ENCODE results near the gene ANKRD34B. TPM values are rescaled to one million over a fixed set of nuclear protein-coding genes. Genes with fewer than 3 reads are reported as not detected.

ANKRD34B gene
- total and polyA plus RNA-seq, 12 donors = 0.04 to 0.08 TPM; not detected in 10

DNA sequence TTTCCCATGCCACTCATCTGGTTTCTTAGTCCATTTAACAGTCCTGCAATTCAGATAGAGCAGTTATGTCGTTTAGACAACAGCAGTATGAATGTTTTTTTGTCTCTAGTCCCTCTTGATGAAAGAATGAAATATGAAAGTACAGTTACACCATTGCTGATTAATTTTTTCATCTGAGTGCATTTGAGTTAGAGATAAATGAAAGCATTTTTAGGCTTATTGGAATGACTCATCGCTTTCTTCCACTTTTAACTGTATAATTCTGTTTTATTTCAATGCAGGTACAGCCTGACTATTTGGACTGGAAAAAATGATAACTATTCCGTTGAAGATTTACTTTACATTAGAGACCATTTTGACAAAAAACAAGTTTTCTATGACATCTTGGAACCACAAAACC lies 28.7 kb downstream of the ANKRD34B start:
- H3K36me3 ChIP-seq (replicated peaks in 1 of 2) = no peaks in the 10 kb centered on the region
- no peak overlapping the region for H3K4me3 ChIP-seq
- no peak for TF ChIP-seq POLR2A (IDR thresholded peaks at IDR 0.05)
- TF ChIP-seq, protein P1, sequence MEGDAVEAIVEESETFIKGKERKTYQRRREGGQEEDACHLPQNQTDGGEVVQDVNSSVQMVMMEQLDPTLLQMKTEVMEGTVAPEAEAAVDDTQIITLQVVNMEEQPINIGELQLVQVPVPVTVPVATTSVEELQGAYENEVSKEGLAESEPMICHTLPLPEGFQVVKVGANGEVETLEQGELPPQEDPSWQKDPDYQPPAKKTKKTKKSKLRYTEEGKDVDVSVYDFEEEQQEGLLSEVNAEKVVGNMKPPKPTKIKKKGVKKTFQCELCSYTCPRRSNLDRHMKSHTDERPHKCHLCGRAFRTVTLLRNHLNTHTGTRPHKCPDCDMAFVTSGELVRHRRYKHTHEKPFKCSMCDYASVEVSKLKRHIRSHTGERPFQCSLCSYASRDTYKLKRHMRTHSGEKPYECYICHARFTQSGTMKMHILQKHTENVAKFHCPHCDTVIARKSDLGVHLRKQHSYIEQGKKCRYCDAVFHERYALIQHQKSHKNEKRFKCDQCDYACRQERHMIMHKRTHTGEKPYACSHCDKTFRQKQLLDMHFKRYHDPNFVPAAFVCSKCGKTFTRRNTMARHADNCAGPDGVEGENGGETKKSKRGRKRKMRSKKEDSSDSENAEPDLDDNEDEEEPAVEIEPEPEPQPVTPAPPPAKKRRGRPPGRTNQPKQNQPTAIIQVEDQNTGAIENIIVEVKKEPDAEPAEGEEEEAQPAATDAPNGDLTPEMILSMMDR (IDR thresholded peaks at IDR 0.05) = no peak
- no peaks in the 10 kb centered on the region for H3K27me3 ChIP-seq
- no peaks in the 10 kb centered on the region for H3K4me1 ChIP-seq (replicated peaks in 1 of 2)
- intact Hi-C loops (cut with DNase I) = no loop called here
- 67 to 75% (median 71%) methylated on average over 3 of the region's 3 CpGs for WGBS, 4 donors
- no peaks in the 10 kb centered on the region for H3K9me3 ChIP-seq (replicated peaks in 1 of 3)
- H3K27ac ChIP-seq = no peak overlapping the region
- no peak for DNase-seq

DNA sequence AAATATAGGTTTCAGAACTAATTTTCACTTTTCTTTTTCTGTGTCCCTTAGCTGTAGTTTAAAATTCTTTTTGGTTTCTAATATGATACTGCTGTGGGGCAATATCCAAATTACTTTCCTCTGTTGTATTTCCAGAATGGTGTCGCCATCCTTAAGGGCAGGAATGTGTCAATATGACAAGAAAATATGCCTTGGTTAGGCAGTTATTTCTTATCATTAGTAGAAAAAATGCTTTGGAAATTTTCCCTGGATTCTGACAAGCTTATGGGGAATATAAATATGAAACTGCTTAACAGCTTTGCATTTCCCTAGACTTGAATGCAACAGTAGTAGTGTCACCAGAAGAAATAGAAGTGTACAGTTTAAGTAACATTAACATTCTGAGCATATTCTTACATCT lies 29.4 kb downstream of the ANKRD34B start:
- no peak for TF ChIP-seq POLR2A (IDR thresholded peaks at IDR 0.05)
- TF ChIP-seq, protein P1 (IDR thresholded peaks at IDR 0.05) = no peak
- WGBS, 4 donors = 88 to 92% (median 90%) methylated on average over 1 of the region's 1 CpG
- H3K27ac ChIP-seq = no peak overlapping the region
- no peaks in the 10 kb centered on the region for H3K9me3 ChIP-seq (replicated peaks in 1 of 3)
- H3K4me1 ChIP-seq (replicated peaks in 1 of 2) = no peaks in the 10 kb centered on the region
- no peak overlapping the region for H3K4me3 ChIP-seq
- DNase-seq = no peak
- H3K36me3 ChIP-seq (replicated peaks in 1 of 2) = no peaks in the 10 kb centered on the region
- H3K27me3 ChIP-seq = no peaks in the 10 kb centered on the region
- intact Hi-C loops (cut with DNase I) = no loop called here

DNA sequence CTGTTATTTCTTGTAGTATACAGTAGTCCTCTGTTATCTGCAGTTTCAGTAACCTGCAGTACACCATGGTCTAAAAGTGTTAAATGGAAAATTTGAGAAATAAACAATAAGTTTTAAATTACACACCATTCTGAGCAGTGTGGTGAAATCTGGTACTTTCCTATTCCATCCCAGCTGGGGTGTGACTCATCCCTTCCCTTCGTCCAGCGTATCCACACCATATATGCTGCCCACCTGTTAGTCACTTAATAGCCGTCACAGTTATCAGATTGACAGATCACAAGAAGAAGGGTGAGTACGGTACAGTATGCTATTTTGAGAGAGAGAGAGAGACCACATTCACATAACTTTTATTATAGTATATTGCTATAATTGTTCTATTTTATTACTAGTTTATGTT lies 53.3 kb downstream of the ANKRD34B start:
- H3K36me3 ChIP-seq (replicated peaks in 1 of 2) = no peaks in the 10 kb centered on the region
- TF ChIP-seq POLR2A (IDR thresholded peaks at IDR 0.05) = no peak
- TF ChIP-seq, protein P1 (IDR thresholded peaks at IDR 0.05) = no peak
- no peak for DNase-seq
- no peaks in the 10 kb centered on the region for H3K4me1 ChIP-seq (replicated peaks in 1 of 2)
- no peaks in the 10 kb centered on the region for H3K27me3 ChIP-seq
- H3K27ac ChIP-seq = no peak overlapping the region
- intact Hi-C loops (cut with DNase I) = no loop called here
- H3K4me3 ChIP-seq = no peak overlapping the region
- no peaks in the 10 kb centered on the region for H3K9me3 ChIP-seq (replicated peaks in 1 of 3)
- WGBS, 4 donors = 67 to 90% (median 87%) methylated on average over 4 of the region's 4 CpGs

DNA sequence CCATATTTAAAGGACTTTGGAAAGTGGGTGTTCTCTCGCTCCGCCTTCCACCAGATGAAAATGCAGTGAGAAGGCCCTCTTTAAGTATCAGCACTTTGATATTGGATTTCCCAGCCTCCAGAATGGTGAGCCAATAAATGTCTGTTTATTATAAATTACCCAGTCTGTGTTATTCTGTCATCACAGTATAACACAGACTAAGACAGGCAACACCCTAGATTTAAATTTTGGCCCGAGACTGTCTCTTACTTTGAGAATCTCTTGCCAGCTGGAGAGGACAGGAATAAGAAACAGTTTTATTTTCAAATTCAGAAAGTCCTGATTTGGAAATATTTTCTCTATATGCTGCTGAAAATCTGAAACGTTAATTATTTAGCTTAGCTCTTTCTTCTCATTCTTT lies 60.7 kb downstream of the ANKRD34B start:
- Histone ChIP-seq H3K27me3 (no peaks in the 10 kb centered on the region), H3K27ac (no peak overlapping the region), H3K4me3 (no peak overlapping the region), H3K9me3 (replicated peaks in 1 of 3) (no peaks in the 10 kb centered on the region), H3K36me3 (replicated peaks in 1 of 2) (no peaks in the 10 kb centered on the region), H3K4me1 (replicated peaks in 1 of 2) (no peaks in the 10 kb centered on the region)
- no peak for DNase-seq
- WGBS, 4 donors = 89 to 95% (median 92%) methylated on average over 4 of the region's 4 CpGs
- intact Hi-C loops (cut with DNase I) = loop anchor here in 1 of 2 donors (10.0 kb wide), 1 partner anchor 165 kb away; no protein-coding TSS in a partner anchor
- TF ChIP-seq, protein P1 (IDR thresholded peaks at IDR 0.05) = no peak
- TF ChIP-seq POLR2A (IDR thresholded peaks at IDR 0.05) = no peak

Measured in adrenal gland (tissue), 12 donors.